22Rv1 (cell line): ENCODE data around the gene CNTNAP2.

Source experiments
- H3K27ac ChIP-seq: fragments of 450-650 bp; 2 replicates; pipeline ENCODE4 v1.5.1; 2017
- CTCF ChIP-seq: fragments of 450-650 bp; IDR thresholded peaks from 2 replicates; pipeline ENCODE4 v1.5.1; 2017; ENCODE audit warnings: mild to moderate bottlenecking
- ZFX ChIP-seq: fragments of 450-650 bp; IDR thresholded peaks from 2 replicates; pipeline ENCODE4 v1.6.1; 2017; ENCODE audit warnings: antibody characterized with exemption, borderline replicate concordance

CNTNAP2 gene

DNA sequence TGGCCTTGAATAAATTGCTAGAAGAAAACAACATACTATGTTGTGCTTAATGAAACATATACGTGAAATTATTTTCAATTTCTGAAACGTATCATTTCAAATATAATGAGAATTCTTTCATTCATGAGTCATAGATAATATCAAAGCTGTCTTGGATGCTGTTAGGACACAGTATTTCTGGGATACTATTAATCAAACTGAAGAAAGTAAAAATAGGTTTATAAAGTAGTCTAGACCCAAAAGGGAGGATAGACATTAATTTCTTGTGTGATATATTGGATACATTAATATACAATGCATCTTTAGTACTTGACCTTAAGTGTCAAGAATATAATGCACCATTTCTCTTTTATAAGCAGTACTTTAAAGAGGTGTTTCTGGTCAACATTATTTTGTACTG is 89.7 kb downstream of the CNTNAP2 start:
- no peak overlapping the region for H3K27ac ChIP-seq
- TF ChIP-seq ZFX (no peak), CTCF (no peak)

- H3K27ac ChIP-seq: no peak overlapping the region
- no peak for TF ChIP-seq CTCF
- no peak for TF ChIP-seq ZFX
Measured at GRCh38 chr7:146208492-146208891, 91.9 kb downstream of the CNTNAP2 start.

DNA sequence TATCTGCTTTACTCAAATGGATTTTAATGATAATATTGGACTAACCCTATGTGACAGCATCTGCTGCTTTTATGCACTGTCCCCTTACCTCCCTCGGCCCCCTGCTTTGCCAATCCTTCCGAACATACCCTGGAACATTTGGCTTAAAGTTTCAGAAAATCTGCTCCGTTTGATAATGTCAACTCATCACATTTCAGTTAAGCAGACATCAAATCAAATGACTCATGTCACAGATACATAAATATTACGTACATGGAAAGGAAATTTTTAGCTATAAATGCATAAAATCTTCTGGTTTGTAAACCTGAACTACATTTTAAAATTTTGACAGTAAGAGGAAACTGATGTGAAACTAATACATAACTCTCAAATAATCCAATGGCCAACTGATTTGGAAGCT is 98.2 kb downstream of the CNTNAP2 start:
- TF ChIP-seq ZFX (no peak), CTCF (no peak)
- H3K27ac ChIP-seq: no peak overlapping the region

- TF ChIP-seq CTCF (no peak), ZFX (no peak)
- H3K27ac ChIP-seq: no peak overlapping the region
Measured at GRCh38 chr7:146216396-146217041, 99.9 kb downstream of the CNTNAP2 start.

DNA sequence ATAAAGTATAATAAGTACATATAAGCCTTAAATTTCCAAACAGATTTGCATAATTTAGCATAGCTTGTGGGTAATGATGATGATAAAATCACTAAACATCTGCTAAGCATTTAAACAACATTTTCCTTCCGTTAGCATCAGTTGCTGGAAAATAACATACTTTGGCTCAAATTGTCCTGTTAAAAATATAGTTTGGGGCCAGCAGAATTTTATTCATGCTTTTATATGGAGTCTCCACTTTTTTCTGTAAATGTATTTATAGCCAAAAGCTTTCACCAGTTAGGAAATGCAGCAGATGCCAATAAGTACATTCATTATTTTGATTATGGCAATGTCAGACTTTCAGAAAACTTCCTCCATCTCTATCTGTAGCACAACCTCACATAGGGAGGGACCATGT is 107.2 kb downstream of the CNTNAP2 start:
- H3K27ac ChIP-seq: no peak overlapping the region
- TF ChIP-seq ZFX (no peak), CTCF (no peak)

- no peak for TF ChIP-seq ZFX
- no peak for TF ChIP-seq CTCF
- H3K27ac ChIP-seq: no peak overlapping the region
Measured at GRCh38 chr7:146232604-146233003, 116.0 kb downstream of the CNTNAP2 start.

DNA sequence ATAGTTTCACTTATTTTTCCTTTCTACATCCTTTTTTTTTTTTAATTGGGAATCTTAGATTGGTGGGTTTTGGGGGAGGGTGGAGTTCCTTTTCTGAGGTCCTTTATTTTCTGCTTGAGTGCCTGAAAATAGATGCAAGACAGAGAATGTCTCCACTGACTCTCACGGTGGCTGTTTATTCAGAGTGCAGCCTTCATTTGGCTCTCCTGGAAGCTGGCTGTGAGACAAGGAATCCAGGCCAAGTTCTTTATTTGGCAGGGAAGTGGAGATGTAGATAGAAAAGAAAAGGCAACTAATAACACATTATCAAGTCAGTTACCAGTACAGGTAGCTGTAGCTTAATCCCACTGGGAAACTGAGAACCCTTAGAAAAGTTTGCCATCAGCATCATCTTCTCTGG is 118.6 kb downstream of the CNTNAP2 start:
- TF ChIP-seq CTCF (no peak), ZFX (no peak)
- H3K27ac ChIP-seq: no peak overlapping the region
